Kidney (tissue), 14 donors: ENCODE measurements around the gene SARM1. TPM values are rescaled to one million over a fixed set of nuclear protein-coding genes. Genes with fewer than 3 reads are reported as not detected.

Experiments used
- DNase-seq, 5 donors: peaks; one replicate each; pipeline ENCODE4 v3.0.0-alpha.2; 2013 to 2020
- FAIRE-seq: peaks from 2 replicates; lab custom pipeline; 2012; peaks lifted over from hg19 to GRCh38; lab: Jason Lieb, UNC
- H3K27ac ChIP-seq, 2 donors: one replicate each; pipeline ENCODE4 v1.7.0; 2013; ENCODE audit warnings: low read depth in 2 of 2, low read length in 2 of 2, inconsistent platforms in 1 of 2
- H3K27me3 ChIP-seq: one replicate; pipeline ENCODE4 v1.7.1; 2013; ENCODE audit warnings: low read length, inconsistent platforms; ENCODE audit not compliant: control insufficient read depth, insufficient read depth
- H3K36me3 ChIP-seq, 3 donors: one replicate each; pipeline versions ENCODE4 v1.7.0 to v1.7.1; 2013; ENCODE audit warnings: low read length in 3 of 3, control low read depth in 1 of 3, inconsistent platforms in 1 of 3; ENCODE audit not compliant: insufficient read depth in 3 of 3, control insufficient read depth in 2 of 3
- H3K4me1 ChIP-seq, 3 donors: one replicate each; pipeline versions ENCODE4 v1.7.0 to v1.7.1; 2013; ENCODE audit warnings: low read length in 3 of 3, inconsistent platforms in 1 of 3, low read depth in 1 of 3; ENCODE audit not compliant: control insufficient read depth in 2 of 3, insufficient read depth in 2 of 3
- H3K4me3 ChIP-seq, 3 donors: one replicate each; pipeline versions ENCODE4 v1.7.0 to v1.8.1; 2013; ENCODE audit warnings: low read length in 3 of 3, control low read depth in 1 of 3, inconsistent platforms in 1 of 3
- H3K9ac ChIP-seq, 3 donors: one replicate each; pipeline versions ENCODE4 v1.7.0 to v1.7.1; 2013; ENCODE audit warnings: low read length in 3 of 3, control low read depth in 1 of 3, inconsistent platforms in 1 of 3
- H3K9me3 ChIP-seq, 3 donors: one replicate each; pipeline versions ENCODE4 v1.7.0 to v1.7.1; 2013; ENCODE audit warnings: low read length in 3 of 3, control low read depth in 1 of 3, inconsistent platforms in 1 of 3; ENCODE audit not compliant: control insufficient read depth in 2 of 3, insufficient read depth in 1 of 3
- CTCF ChIP-seq: IDR thresholded peaks from 3 replicates; pipeline ENCODE4 v1.5.1; 2012; ENCODE audit warnings: mild to moderate bottlenecking, moderate library complexity, borderline replicate concordance; ENCODE audit not compliant: insufficient read depth; ENCODE audit errors: extremely low read depth
- intact Hi-C: fragments of 100-400 bp; cut with DNase I; formaldehyde crosslinking; loops from one replicate; pipeline ENCODE4 v1.11.1; 2022
- polyA plus RNA-seq: library from polyadenylated mRNA; stranded (reverse); fragments of 350-450 nt; fragmentation: Illumina TruSeq; extraction: RNeasy Lipid Tissue Mini Kit (QIAGEN cat#74804); gene quantifications from one replicate; pipeline ENCODE4 v1.2.3, GENCODE V29; 2014; ENCODE audit warnings: low read depth, low replicate concordance; ENCODE audit not compliant: insufficient read depth
- total RNA-seq: library from RNA; stranded (reverse); fragmentation: NEBNext Ultra II Directional; extraction: Animal tissue kit (Norgen Biotek cat#: 25700); gene quantifications from one replicate; pipeline ENCODE4 v1.2.1, GENCODE V29; 2021
- donor health status: control.
- donor health status: control.
- donor health status: control.
- donor health status: control.
- donor health status: control.
- donor health status: DM: yes; HTN: yes; CAD: no.
- donor health status: Normal renal cell carcinoma (clear cell type).

The SARM1 gene
- total and polyA plus RNA-seq, 2 donors from 2014 or later: 10.4 to 23.8 TPM

- FAIRE-seq: no peak
- H3K36me3 ChIP-seq: peaks cover 3 to 72% (median 38%) of the 10 kb centered on the region in 3 donors
Measured at GRCh38 chr17:28343491-28343932, 28.0 kb upstream of the SARM1 start.

GRCh38 chr17:28344011-28344410, 27.5 kb upstream of the SARM1 start:
- H3K4me3 ChIP-seq: no peak overlapping the region
- no peak for TF ChIP-seq CTCF
- intact Hi-C loops: no loop called here
- H3K4me1 ChIP-seq: peaks cover 0 to 40% (median 27%) of the 10 kb centered on the region in 3 donors
- peaks cover 3 to 77% (median 43%) of the 10 kb centered on the region in 3 donors for H3K36me3 ChIP-seq
- FAIRE-seq: no peak
- no peaks in the 10 kb centered on the region for H3K9me3 ChIP-seq
- no peak for DNase-seq
- H3K27me3 ChIP-seq: no peaks in the 10 kb centered on the region
- no peak overlapping the region for H3K27ac ChIP-seq
- no peak overlapping the region for H3K9ac ChIP-seq

More at GRCh38 chr17:28343491-28343932, 28.0 kb upstream of the SARM1 start:
- TF ChIP-seq CTCF: no peak
- H3K9ac ChIP-seq: no peak overlapping the region
- no peak for DNase-seq
- intact Hi-C loops: no loop called here
- H3K27me3 ChIP-seq: no peaks in the 10 kb centered on the region
- peaks cover 0 to 37% (median 27%) of the 10 kb centered on the region in 3 donors for H3K4me1 ChIP-seq
- H3K9me3 ChIP-seq: no peaks in the 10 kb centered on the region
- no peak overlapping the region for H3K4me3 ChIP-seq
- no peak overlapping the region for H3K27ac ChIP-seq

DNA sequence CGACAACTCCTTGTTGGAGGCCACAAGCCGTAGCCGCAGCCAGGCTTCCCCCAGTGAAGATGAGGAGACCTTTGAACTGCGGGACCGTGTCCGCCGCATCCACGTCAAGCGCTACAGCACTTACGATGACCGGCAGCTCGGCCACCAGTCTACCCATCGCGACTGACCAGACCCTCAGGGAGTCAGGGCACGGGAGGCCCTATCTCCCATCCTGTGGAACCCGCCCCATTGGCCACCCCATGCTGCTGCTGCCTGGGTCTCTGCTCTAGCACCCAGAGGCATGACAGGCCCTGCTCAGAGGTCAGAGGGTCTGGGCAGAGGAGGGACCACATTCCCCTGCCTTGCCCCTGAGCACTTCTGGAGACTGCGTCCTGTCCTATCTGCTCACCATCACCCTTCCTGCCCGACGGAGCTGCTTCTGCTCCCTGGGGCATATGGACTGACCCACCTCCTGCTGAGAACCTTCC, 27.0 kb upstream of the SARM1 start:
- Histone ChIP-seq H3K4me3 (no peak overlapping the region), H3K36me3 (peaks cover 3 to 77% (median 45%) of the 10 kb centered on the region in 3 donors), H3K27me3 (no peaks in the 10 kb centered on the region), H3K27ac (no peak overlapping the region), H3K4me1 (peaks cover 0 to 40% (median 27%) of the 10 kb centered on the region in 3 donors), H3K9ac (no peak overlapping the region), H3K9me3 (no peaks in the 10 kb centered on the region)
- no peak for DNase-seq
- no peak for FAIRE-seq
- no peak for TF ChIP-seq CTCF
- intact Hi-C loops: no loop called here
